WTC11 (cell line): ENCODE measurements around the gene ELFN1. TPM values are rescaled to one million over a fixed set of nuclear protein-coding genes. Genes with fewer than 3 reads are reported as not detected.

ENCODE experiments used
- ATAC-seq: fragments of 200-7000 bp; cut with Tn5 transposase; 2 replicates; pipeline ENCODE4 v1.10.0; 2021; ENCODE audit warnings: mild to moderate bottlenecking, moderate library complexity
- CTCF ChIA-PET: fragments of 300-600 bp; sonication (Branson Sonifier 250); formaldehyde crosslinking; loops from one replicate; lab custom pipeline; 2021; ENCODE audit warnings: antibody characterized with exemption; lab: Charles Lee
- POLR2A ChIA-PET: fragments of 350-600 bp; sonication (Branson Sonifier 250); formaldehyde crosslinking; loops from one replicate; lab custom pipeline; 2021; ENCODE audit warnings: antibody characterized with exemption; lab: Charles Lee
- DNase-seq: peaks from one replicate; pipeline ENCODE4 v3.0.0; 2021; ENCODE audit warnings: low spot score
- H3K27ac Mint-ChIP-seq: 2 replicates; pipeline ENCODE4 v1.8.0; 2021; ENCODE audit warnings: mixed read lengths
- H3K27me3 Mint-ChIP-seq: 2 replicates; pipeline ENCODE4 v1.8.0; 2021; ENCODE audit warnings: low read depth, mild to moderate bottlenecking, moderate library complexity, mixed read lengths
- H3K36me3 Mint-ChIP-seq: 2 replicates; pipeline ENCODE4 v1.8.0; 2021; ENCODE audit warnings: mixed read lengths
- H3K4me1 Mint-ChIP-seq: 2 replicates; pipeline ENCODE4 v1.8.0; 2022; ENCODE audit warnings: mixed read lengths
- H3K4me3 Mint-ChIP-seq: 2 replicates; pipeline ENCODE4 v1.8.0; 2021; ENCODE audit warnings: mild to moderate bottlenecking, moderate library complexity, mixed read lengths
- H3K9me3 Mint-ChIP-seq: 2 replicates; pipeline ENCODE4 v1.8.0; 2021; ENCODE audit warnings: mixed read lengths
- CREB1 ChIP-seq: sonication (generic); formaldehyde crosslinking; IDR thresholded peaks from 2 replicates; pipeline ENCODE4 v1.8.0; 2023; ENCODE audit warnings: mild to moderate bottlenecking, missing genetic modification reagents
- EMX1 ChIP-seq: fragments of 250-450 bp; sonication (Bioruptor Pico); IDR thresholded peaks from 2 replicates; pipeline ENCODE4 v1.8.0; 2021; ENCODE audit warnings: mild to moderate bottlenecking
- FOXJ3 ChIP-seq: sonication (generic); formaldehyde crosslinking; IDR thresholded peaks from 2 replicates; pipeline ENCODE4 v1.9.0; 2021; ENCODE audit warnings: missing genetic modification reagents, mild to moderate bottlenecking, borderline replicate concordance
- IRF2 ChIP-seq: sonication (generic); formaldehyde crosslinking; IDR thresholded peaks from 2 replicates; pipeline ENCODE4 v1.8.0; 2022; ENCODE audit warnings: low read depth, missing genetic modification reagents, borderline replicate concordance
- JUN ChIP-seq: sonication (generic); formaldehyde crosslinking; IDR thresholded peaks from 2 replicates; pipeline ENCODE4 v1.8.0; 2023; ENCODE audit warnings: mild to moderate bottlenecking, missing genetic modification reagents
- MXD4 ChIP-seq: fragments of 250-450 bp; sonication (Bioruptor Pico); IDR thresholded peaks from 2 replicates; pipeline ENCODE4 v1.8.0; 2021; ENCODE audit warnings: mild to moderate bottlenecking, moderate library complexity, borderline replicate concordance
- MYBL2 ChIP-seq: sonication (generic); formaldehyde crosslinking; IDR thresholded peaks from 2 replicates; pipeline ENCODE4 v1.8.1; 2023; ENCODE audit warnings: mild to moderate bottlenecking, moderate library complexity, missing genetic modification reagents
- NR2C2 ChIP-seq: sonication (generic); formaldehyde crosslinking; IDR thresholded peaks from 2 replicates; pipeline ENCODE4 v1.8.0; 2022; ENCODE audit warnings: mild to moderate bottlenecking, missing genetic modification reagents
- SOX15 ChIP-seq: fragments of 250-450 bp; sonication (Bioruptor Pico); IDR thresholded peaks from 2 replicates; pipeline ENCODE4 v1.9.0; 2021; ENCODE audit warnings: mild to moderate bottlenecking
- TEAD4 ChIP-seq: sonication (generic); formaldehyde crosslinking; IDR thresholded peaks from 2 replicates; pipeline ENCODE4 v1.8.0; 2022; ENCODE audit warnings: mild to moderate bottlenecking, missing genetic modification reagents
- ZBTB21 ChIP-seq: sonication (generic); formaldehyde crosslinking; IDR thresholded peaks from 2 replicates; pipeline ENCODE4 v1.8.1; 2023; ENCODE audit warnings: mild to moderate bottlenecking, missing genetic modification reagents, borderline replicate concordance
- ZNF138 ChIP-seq: sonication (generic); formaldehyde crosslinking; conservative IDR thresholded peaks from 2 replicates; pipeline ENCODE4 v1.8.1; 2022; ENCODE audit warnings: mild to moderate bottlenecking, moderate library complexity, missing genetic modification reagents
- ZNF416 ChIP-seq: fragments of 250-450 bp; sonication (Bioruptor Pico); IDR thresholded peaks from 2 replicates; pipeline ENCODE4 v1.9.0; 2021; ENCODE audit warnings: mild to moderate bottlenecking, inconsistent platforms
- ZNF423 ChIP-seq: fragments of 250-450 bp; sonication (Bioruptor Pico); IDR thresholded peaks from 2 replicates; pipeline ENCODE4 v2.1.2; 2022; ENCODE audit warnings: mild to moderate bottlenecking, moderate library complexity
- total RNA-seq: library from RNA; stranded (reverse); gene quantifications from 3 replicates; pipeline ENCODE4 v1.2.3, GENCODE V29; 2021
- TF ChIP-seq, protein P1 (sequence below): sonication (generic); formaldehyde crosslinking; conservative IDR thresholded peaks from 2 replicates; pipeline ENCODE4 v1.8.1; 2022; ENCODE audit warnings: mild to moderate bottlenecking, missing genetic modification reagents
- TF ChIP-seq, protein P2 (sequence below): fragments of 250-450 bp; sonication (Bioruptor Pico); IDR thresholded peaks from 2 replicates; pipeline ENCODE4 v2.1.2; 2022; ENCODE audit warnings: mild to moderate bottlenecking, moderate library complexity
- TF ChIP-seq, protein P3 (sequence below): sonication (generic); formaldehyde crosslinking; IDR thresholded peaks from 2 replicates; pipeline ENCODE4 v1.8.1; 2023; ENCODE audit warnings: mild to moderate bottlenecking, missing genetic modification reagents
- TF ChIP-seq, protein P4 (sequence below): sonication (generic); formaldehyde crosslinking; IDR thresholded peaks from 2 replicates; pipeline ENCODE4 v1.8.1; 2023; ENCODE audit warnings: mild to moderate bottlenecking, missing genetic modification reagents, borderline replicate concordance
- TF ChIP-seq, protein P5 (sequence below): sonication (generic); formaldehyde crosslinking; IDR thresholded peaks from 2 replicates; pipeline ENCODE4 v1.8.1; 2022; ENCODE audit warnings: mild to moderate bottlenecking, moderate library complexity, missing genetic modification reagents
- TF ChIP-seq, protein P6 (sequence below): sonication (generic); formaldehyde crosslinking; IDR thresholded peaks from 2 replicates; pipeline ENCODE4 v1.8.1; 2023; ENCODE audit warnings: mild to moderate bottlenecking, missing genetic modification reagents
- TF ChIP-seq, protein P7 (sequence below): sonication (generic); formaldehyde crosslinking; IDR thresholded peaks from 2 replicates; pipeline ENCODE4 v1.8.1; 2022; ENCODE audit warnings: low read depth, mild to moderate bottlenecking, moderate library complexity, missing genetic modification reagents, borderline replicate concordance
- TF ChIP-seq, protein P8 (sequence below): sonication (generic); formaldehyde crosslinking; IDR thresholded peaks from 2 replicates; pipeline ENCODE4 v1.8.0; 2022; ENCODE audit warnings: mild to moderate bottlenecking, missing genetic modification reagents

The ELFN1 gene
- total RNA-seq, 1 experiment from 2014 or later: 4.6 TPM

DNA sequence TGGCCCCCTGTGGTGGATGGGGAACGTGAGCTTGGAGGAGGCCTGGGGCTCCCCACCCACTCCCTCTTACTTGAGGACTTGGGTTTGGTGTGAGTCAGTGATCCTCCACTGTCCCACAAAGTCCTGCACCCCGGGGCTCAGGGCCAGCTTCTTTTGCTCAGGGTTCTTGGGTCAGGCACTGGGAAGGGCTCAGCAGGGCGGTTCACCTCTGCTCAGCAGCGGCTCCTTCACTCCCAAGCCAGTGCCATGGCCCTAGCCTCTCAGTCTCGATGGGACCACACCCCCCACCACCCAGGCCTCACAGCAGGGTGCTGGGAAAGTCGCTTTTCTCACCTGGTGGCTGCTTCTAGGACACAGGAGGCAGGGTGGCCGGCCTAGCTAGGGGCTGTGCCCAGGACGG lies 59.1 kb downstream of the ELFN1 start:
- DNase-seq: no peak
- peaks cover 12% of the 10 kb centered on the region for H3K9me3 Mint-ChIP-seq
- ChIA-PET POLR2A (no interaction called here), CTCF (interaction anchor here (0.8 kb wide), 1 partner anchor 66 kb away, joined by 3 read pairs; no protein-coding TSS in a partner anchor)
- no peak overlapping the region for H3K27ac Mint-ChIP-seq
- H3K36me3 Mint-ChIP-seq: 0 out of 2 replicates have a peak, but pooled peaks cover 7% of the 10 kb centered on the region
- peaks cover 9% of the 10 kb centered on the region for H3K4me1 Mint-ChIP-seq
- peaks cover 2% of the 10 kb centered on the region; the same call in 1 of the 2 replicates for H3K27me3 Mint-ChIP-seq
- no peak overlapping the region for H3K4me3 Mint-ChIP-seq
- TF ChIP-seq, protein P1, sequence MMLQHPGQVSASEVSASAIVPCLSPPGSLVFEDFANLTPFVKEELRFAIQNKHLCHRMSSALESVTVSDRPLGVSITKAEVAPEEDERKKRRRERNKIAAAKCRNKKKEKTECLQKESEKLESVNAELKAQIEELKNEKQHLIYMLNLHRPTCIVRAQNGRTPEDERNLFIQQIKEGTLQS (CRISPR knock-in tag): no peak
- no peak for TF ChIP-seq ZNF423 (CRISPR knock-in tag)
- no peak for TF ChIP-seq TEAD4 (CRISPR knock-in tag)
- TF ChIP-seq, protein P2, sequence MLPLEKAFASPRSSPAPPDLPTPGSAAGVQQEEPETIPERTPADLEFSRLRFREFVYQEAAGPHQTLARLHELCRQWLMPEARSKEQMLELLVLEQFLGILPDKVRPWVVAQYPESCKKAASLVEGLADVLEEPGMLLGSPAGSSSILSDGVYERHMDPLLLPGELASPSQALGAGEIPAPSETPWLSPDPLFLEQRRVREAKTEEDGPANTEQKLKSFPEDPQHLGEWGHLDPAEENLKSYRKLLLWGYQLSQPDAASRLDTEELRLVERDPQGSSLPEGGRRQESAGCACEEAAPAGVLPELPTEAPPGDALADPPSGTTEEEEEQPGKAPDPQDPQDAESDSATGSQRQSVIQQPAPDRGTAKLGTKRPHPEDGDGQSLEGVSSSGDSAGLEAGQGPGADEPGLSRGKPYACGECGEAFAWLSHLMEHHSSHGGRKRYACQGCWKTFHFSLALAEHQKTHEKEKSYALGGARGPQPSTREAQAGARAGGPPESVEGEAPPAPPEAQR (CRISPR knock-in tag): no peak
- no peak for TF ChIP-seq ZNF416 (CRISPR knock-in tag)
- TF ChIP-seq, protein P3, sequence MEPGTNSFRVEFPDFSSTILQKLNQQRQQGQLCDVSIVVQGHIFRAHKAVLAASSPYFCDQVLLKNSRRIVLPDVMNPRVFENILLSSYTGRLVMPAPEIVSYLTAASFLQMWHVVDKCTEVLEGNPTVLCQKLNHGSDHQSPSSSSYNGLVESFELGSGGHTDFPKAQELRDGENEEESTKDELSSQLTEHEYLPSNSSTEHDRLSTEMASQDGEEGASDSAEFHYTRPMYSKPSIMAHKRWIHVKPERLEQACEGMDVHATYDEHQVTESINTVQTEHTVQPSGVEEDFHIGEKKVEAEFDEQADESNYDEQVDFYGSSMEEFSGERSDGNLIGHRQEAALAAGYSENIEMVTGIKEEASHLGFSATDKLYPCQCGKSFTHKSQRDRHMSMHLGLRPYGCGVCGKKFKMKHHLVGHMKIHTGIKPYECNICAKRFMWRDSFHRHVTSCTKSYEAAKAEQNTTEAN (CRISPR knock-in tag): no peak
- no peak for TF ChIP-seq MYBL2 (CRISPR knock-in tag)
- TF ChIP-seq ZNF138: no peak
- no peak for TF ChIP-seq EMX1
- no peak for TF ChIP-seq JUN (CRISPR knock-in tag)
- TF ChIP-seq, all 79 proteins: peak for 0
- ATAC-seq: no peak

DNA sequence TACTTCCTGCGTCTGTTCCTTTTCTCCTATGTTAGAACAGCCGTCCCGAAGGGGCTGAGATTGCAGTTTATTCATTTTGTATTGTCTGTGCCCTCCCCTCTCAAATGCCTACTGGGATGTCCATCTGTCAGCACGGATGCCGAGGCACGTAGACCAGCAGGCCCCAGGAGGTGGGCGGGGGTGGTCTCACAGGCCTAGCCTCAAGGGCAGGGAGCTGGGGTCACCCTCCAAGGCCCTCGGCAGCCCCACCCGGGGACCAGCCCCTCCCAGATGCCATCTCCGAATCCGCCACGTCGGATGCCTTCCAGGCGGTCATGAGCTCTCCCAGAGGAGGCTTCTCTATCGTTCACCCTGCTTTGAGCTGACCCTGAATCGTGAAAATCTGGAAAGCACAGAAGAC lies 59.7 kb downstream of the ELFN1 start:
- TF ChIP-seq, protein P3 (CRISPR knock-in tag): no peak
- TF ChIP-seq CREB1 (CRISPR knock-in tag) (no peak), SOX15 (CRISPR knock-in tag) (no peak), NR2C2 (CRISPR knock-in tag) (no peak), ZBTB21 (CRISPR knock-in tag) (no peak), IRF2 (CRISPR knock-in tag) (no peak), MXD4 (no peak), FOXJ3 (CRISPR knock-in tag) (no peak)
- TF ChIP-seq, protein P4, sequence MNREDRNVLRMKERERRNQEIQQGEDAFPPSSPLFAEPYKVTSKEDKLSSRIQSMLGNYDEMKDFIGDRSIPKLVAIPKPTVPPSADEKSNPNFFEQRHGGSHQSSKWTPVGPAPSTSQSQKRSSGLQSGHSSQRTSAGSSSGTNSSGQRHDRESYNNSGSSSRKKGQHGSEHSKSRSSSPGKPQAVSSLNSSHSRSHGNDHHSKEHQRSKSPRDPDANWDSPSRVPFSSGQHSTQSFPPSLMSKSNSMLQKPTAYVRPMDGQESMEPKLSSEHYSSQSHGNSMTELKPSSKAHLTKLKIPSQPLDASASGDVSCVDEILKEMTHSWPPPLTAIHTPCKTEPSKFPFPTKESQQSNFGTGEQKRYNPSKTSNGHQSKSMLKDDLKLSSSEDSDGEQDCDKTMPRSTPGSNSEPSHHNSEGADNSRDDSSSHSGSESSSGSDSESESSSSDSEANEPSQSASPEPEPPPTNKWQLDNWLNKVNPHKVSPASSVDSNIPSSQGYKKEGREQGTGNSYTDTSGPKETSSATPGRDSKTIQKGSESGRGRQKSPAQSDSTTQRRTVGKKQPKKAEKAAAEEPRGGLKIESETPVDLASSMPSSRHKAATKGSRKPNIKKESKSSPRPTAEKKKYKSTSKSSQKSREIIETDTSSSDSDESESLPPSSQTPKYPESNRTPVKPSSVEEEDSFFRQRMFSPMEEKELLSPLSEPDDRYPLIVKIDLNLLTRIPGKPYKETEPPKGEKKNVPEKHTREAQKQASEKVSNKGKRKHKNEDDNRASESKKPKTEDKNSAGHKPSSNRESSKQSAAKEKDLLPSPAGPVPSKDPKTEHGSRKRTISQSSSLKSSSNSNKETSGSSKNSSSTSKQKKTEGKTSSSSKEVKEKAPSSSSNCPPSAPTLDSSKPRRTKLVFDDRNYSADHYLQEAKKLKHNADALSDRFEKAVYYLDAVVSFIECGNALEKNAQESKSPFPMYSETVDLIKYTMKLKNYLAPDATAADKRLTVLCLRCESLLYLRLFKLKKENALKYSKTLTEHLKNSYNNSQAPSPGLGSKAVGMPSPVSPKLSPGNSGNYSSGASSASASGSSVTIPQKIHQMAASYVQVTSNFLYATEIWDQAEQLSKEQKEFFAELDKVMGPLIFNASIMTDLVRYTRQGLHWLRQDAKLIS (CRISPR knock-in tag): no peak
- TF ChIP-seq, protein P5, sequence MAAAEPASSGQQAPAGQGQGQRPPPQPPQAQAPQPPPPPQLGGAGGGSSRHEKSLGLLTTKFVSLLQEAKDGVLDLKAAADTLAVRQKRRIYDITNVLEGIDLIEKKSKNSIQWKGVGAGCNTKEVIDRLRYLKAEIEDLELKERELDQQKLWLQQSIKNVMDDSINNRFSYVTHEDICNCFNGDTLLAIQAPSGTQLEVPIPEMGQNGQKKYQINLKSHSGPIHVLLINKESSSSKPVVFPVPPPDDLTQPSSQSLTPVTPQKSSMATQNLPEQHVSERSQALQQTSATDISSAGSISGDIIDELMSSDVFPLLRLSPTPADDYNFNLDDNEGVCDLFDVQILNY (CRISPR knock-in tag): no peak
- TF ChIP-seq, protein P6, sequence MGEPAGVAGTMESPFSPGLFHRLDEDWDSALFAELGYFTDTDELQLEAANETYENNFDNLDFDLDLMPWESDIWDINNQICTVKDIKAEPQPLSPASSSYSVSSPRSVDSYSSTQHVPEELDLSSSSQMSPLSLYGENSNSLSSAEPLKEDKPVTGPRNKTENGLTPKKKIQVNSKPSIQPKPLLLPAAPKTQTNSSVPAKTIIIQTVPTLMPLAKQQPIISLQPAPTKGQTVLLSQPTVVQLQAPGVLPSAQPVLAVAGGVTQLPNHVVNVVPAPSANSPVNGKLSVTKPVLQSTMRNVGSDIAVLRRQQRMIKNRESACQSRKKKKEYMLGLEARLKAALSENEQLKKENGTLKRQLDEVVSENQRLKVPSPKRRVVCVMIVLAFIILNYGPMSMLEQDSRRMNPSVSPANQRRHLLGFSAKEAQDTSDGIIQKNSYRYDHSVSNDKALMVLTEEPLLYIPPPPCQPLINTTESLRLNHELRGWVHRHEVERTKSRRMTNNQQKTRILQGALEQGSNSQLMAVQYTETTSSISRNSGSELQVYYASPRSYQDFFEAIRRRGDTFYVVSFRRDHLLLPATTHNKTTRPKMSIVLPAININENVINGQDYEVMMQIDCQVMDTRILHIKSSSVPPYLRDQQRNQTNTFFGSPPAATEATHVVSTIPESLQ (CRISPR knock-in tag): no peak
- TF ChIP-seq, protein P7, sequence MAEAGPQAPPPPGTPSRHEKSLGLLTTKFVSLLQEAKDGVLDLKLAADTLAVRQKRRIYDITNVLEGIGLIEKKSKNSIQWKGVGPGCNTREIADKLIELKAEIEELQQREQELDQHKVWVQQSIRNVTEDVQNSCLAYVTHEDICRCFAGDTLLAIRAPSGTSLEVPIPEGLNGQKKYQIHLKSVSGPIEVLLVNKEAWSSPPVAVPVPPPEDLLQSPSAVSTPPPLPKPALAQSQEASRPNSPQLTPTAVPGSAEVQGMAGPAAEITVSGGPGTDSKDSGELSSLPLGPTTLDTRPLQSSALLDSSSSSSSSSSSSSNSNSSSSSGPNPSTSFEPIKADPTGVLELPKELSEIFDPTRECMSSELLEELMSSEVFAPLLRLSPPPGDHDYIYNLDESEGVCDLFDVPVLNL (CRISPR knock-in tag): no peak
- TF ChIP-seq, protein P8, sequence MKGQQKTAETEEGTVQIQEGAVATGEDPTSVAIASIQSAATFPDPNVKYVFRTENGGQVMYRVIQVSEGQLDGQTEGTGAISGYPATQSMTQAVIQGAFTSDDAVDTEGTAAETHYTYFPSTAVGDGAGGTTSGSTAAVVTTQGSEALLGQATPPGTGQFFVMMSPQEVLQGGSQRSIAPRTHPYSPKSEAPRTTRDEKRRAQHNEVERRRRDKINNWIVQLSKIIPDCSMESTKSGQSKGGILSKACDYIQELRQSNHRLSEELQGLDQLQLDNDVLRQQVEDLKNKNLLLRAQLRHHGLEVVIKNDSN: no peak
- Mint-ChIP-seq H3K9me3 (peaks cover 12% of the 10 kb centered on the region), H3K27me3 (peaks cover 2% of the 10 kb centered on the region; the same call in 1 of the 2 replicates), H3K36me3 (0 out of 2 replicates have a peak, but pooled peaks cover 7% of the 10 kb centered on the region), H3K4me1 (peaks cover 9% of the 10 kb centered on the region), H3K27ac (no peak overlapping the region), H3K4me3 (no peak overlapping the region)
- CTCF ChIA-PET: no interaction called here
- ATAC-seq (no peak), DNase-seq (no peak)
- POLR2A ChIA-PET: no interaction called here
